Esophagus squamous epithelium (tissue), 5 donors: ENCODE measurements around the gene CSTPP1. TPM values are rescaled to one million over a fixed set of nuclear protein-coding genes. Genes with fewer than 3 reads are reported as not detected.
A peak's percentile ranks its signal among the peaks of the same experiment; 100 is the strongest.

ENCODE experiments used
- DNase-seq: peaks from one replicate; lab custom pipeline; 2025; lab: John Stamatoyannopoulos, UW
- H3K27ac ChIP-seq, 4 donors: fragments of 200-600 bp; sonication (generic); one replicate each; pipeline ENCODE4 v1.5.1; 2016 to 2019; ENCODE audit warnings: mild to moderate bottlenecking in 1 of 4
- H3K27me3 ChIP-seq, 4 donors: fragments of 200-600 bp; sonication (generic); 1 replicate in 3 of 4; 2 replicates in 1 of 4; pipeline versions ENCODE4 v1.5.1 to v1.6.0; 2017 to 2021; ENCODE audit warnings: antibody characterized with exemption in 1 of 4
- H3K36me3 ChIP-seq, 3 donors: fragments of 200-600 bp; sonication (generic); one replicate each; pipeline ENCODE4 v1.5.1; 2016 to 2019
- H3K4me1 ChIP-seq, 3 donors: fragments of 200-600 bp; sonication (generic); one replicate each; pipeline ENCODE4 v1.5.1; 2017 to 2019
- H3K4me3 ChIP-seq, 4 donors: fragments of 200-600 bp; sonication (generic); 1 replicate in 3 of 4; 2 replicates in 1 of 4; pipeline ENCODE4 v1.5.1; 2016 to 2019; ENCODE audit warnings: mild to moderate bottlenecking in 2 of 4, moderate library complexity in 1 of 4
- H3K9me3 ChIP-seq, 3 donors: fragments of 200-600 bp; sonication (generic); one replicate each; pipeline ENCODE4 v1.5.1; 2016 to 2019
- CTCF ChIP-seq, 6 experiments: fragments of 450-650 bp in 4 of 6; fragments of 200-600 bp in 2 of 6; sonication (generic) in 2 of 6; IDR thresholded peaks; one replicate each; pipeline ENCODE4 v1.5.1; 2016 to 2019; ENCODE audit warnings: antibody characterized with exemption in 6 of 6, mild to moderate bottlenecking in 4 of 6, moderate library complexity in 4 of 6
- POLR2A ChIP-seq, 4 donors: fragments of 450-650 bp; IDR thresholded peaks; one replicate each; pipeline ENCODE4 v1.6.1; 2017; ENCODE audit warnings: antibody characterized with exemption in 4 of 4, mild to moderate bottlenecking in 4 of 4, moderate library complexity in 3 of 4
- WGBS, 2 donors: methylation state at CpG; one replicate each; pipeline ENCODE4 v1.1.5; 2018; 5-methylcytosine and 5-hydroxymethylcytosine counted together
- intact Hi-C: fragments of 100-400 bp; cut with DNase I; formaldehyde crosslinking; loops from one replicate; pipeline ENCODE4 v1.15.0; 2022
- total RNA-seq, 4 donors: library from RNA; depleted of rRNA; stranded (reverse); fragments of >200 nt; gene quantifications; one replicate each; pipeline ENCODE4 v1.1.0, GENCODE V29; 2016
- donor health status: DM: yes; HTN: yes; CAD: no.

CSTPP1 gene
- total RNA-seq, 4 donors from 2014 or later, result 9.4 to 19.6 (median 16.4) TPM

DNA sequence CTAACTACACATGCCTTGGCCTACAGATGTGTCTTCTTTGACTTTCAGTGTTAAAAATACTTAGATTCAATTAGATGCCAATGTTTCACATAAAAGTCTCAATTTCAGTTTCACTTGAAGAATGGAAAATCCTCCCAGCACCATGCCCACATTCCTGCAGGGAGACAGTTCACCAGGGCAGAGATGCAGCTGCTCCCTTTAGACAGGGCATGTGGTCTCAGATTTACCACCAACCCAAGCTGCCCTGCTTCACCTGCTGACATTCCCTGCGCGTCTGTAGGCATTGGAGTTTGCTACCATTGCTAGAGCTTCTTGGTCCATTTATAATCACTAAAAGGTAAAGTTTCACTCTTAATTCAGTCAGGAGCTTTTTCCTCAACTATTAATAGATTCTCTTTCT lies 126.2 kb downstream of the CSTPP1 start:
- H3K4me1 ChIP-seq, result no peaks in the 10 kb centered on the region
- no peaks in the 10 kb centered on the region for H3K36me3 ChIP-seq
- TF ChIP-seq POLR2A (IDR thresholded peaks at IDR 0.05) (no peak), CTCF (IDR thresholded peaks at IDR 0.05) (no peak)
- H3K9me3 ChIP-seq, result no peaks in the 10 kb centered on the region
- H3K4me3 ChIP-seq, result no peak overlapping the region
- no peaks in the 10 kb centered on the region for H3K27me3 ChIP-seq
- DNase-seq, result no peak
- intact Hi-C loops, result no loop called here
- no peak overlapping the region for H3K27ac ChIP-seq
- 94 to 100% methylated on average over 2 of the region's 2 CpGs for WGBS, 2 donors

DNA sequence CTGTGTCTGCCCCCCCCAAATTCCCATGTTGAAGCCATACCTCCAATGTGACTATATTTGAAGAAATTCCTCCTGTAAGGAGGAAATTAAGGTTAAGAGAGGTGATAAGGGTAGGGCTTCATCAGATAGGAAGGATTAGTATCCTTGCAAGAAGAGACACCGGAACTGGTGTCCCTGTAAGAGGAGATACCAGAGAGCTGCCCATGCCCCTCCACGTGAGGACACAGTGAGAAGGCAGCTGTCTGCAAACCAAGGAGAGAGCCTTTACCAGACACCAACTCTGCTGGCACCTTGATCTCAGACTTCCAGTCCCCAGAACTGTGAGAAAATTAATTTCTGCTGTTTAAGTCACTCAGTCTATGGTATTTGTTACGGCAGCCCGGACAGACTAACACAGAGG lies 130.8 kb downstream of the CSTPP1 start:
- H3K4me3 ChIP-seq, result no peak overlapping the region
- H3K27ac ChIP-seq, result no peak overlapping the region
- H3K9me3 ChIP-seq, result no peaks in the 10 kb centered on the region
- no peak for DNase-seq
- WGBS, 2 donors, result 89 to 94% methylated on average over 4 of the region's 4 CpGs
- intact Hi-C loops, result no loop called here
- no peaks in the 10 kb centered on the region for H3K36me3 ChIP-seq
- H3K27me3 ChIP-seq, result no peaks in the 10 kb centered on the region
- TF ChIP-seq CTCF (IDR thresholded peaks at IDR 0.05), result no peak
- no peak for TF ChIP-seq POLR2A (IDR thresholded peaks at IDR 0.05)
- H3K4me1 ChIP-seq, result peaks cover 8 to 17% (median 12%) of the 10 kb centered on the region in 3 donors

GRCh38 chr11:47070769-47071168 lies 134.2 kb downstream of the CSTPP1 start:
- peaks cover 8 to 20% (median 12%) of the 10 kb centered on the region in 3 donors for H3K4me1 ChIP-seq
- no peak overlapping the region for H3K4me3 ChIP-seq
- DNase-seq, result no peak
- no peaks in the 10 kb centered on the region for H3K27me3 ChIP-seq
- no peaks in the 10 kb centered on the region for H3K36me3 ChIP-seq
- WGBS, 2 donors, result 85 to 95% methylated on average over 1 of the region's 1 CpG
- TF ChIP-seq POLR2A (IDR thresholded peaks at IDR 0.05) (no peak), CTCF (IDR thresholded peaks at IDR 0.05) (no peak)
- H3K27ac ChIP-seq, result no peak overlapping the region
- intact Hi-C loops, result no loop called here
- H3K9me3 ChIP-seq, result no peaks in the 10 kb centered on the region

- no peak for DNase-seq
- Histone ChIP-seq H3K36me3 (no peaks in the 10 kb centered on the region), H3K27me3 (no peaks in the 10 kb centered on the region), H3K27ac (peak overlapping the region in 2 of 4 donors; percentile 54 to 57), H3K9me3 (no peaks in the 10 kb centered on the region), H3K4me3 (no peak overlapping the region), H3K4me1 (peaks cover 8 to 20% (median 12%) of the 10 kb centered on the region in 3 donors)
- intact Hi-C loops, result no loop called here
- 23 to 30% methylated on average over 3 of the region's 3 CpGs for WGBS, 2 donors
- no peak for TF ChIP-seq CTCF (IDR thresholded peaks at IDR 0.05)
- TF ChIP-seq POLR2A (IDR thresholded peaks at IDR 0.05), result no peak
Measured at GRCh38 chr11:47071341-47071740, 134.8 kb downstream of the CSTPP1 start.

- DNase-seq, result no peak
- WGBS, 2 donors, result 28 to 42% methylated on average over 1 to 2 of the region's 2 CpGs
Measured at GRCh38 chr11:47071791-47072261, 135.3 kb downstream of the CSTPP1 start.

More at GRCh38 chr11:47071791-47072261, 135.3 kb downstream of the CSTPP1 start:
- intact Hi-C loops, result no loop called here
- Histone ChIP-seq H3K27ac (peak overlapping the region in 2 of 4 donors; percentile 54 to 57), H3K27me3 (no peaks in the 10 kb centered on the region), H3K4me3 (no peak overlapping the region), H3K4me1 (peaks cover 8 to 20% (median 12%) of the 10 kb centered on the region in 3 donors), H3K9me3 (no peaks in the 10 kb centered on the region), H3K36me3 (no peaks in the 10 kb centered on the region)
- TF ChIP-seq CTCF (IDR thresholded peaks at IDR 0.05) (no peak), POLR2A (IDR thresholded peaks at IDR 0.05) (no peak)
